Esophagus muscularis mucosa (tissue), 4 donors: ENCODE results near the gene PDE4D.

ENCODE experiments used
- EP300 ChIP-seq: sonication (generic); formaldehyde crosslinking; IDR thresholded peaks from one replicate; pipeline ENCODE4 v1.6.1; 2017; ENCODE audit warnings: antibody characterized with exemption
- POLR2A ChIP-seq: fragments of 450-650 bp; IDR thresholded peaks from one replicate; pipeline ENCODE4 v1.6.1; 2017; ENCODE audit warnings: antibody characterized with exemption, moderate library complexity, mild to moderate bottlenecking, low read depth
- TF ChIP-seq, protein P1 (sequence below), 3 experiments: fragments of 200-600 bp in 2 of 3; fragments of 450-650 bp in 1 of 3; sonication (generic) in 2 of 3; IDR thresholded peaks; one replicate each; pipeline ENCODE4 v1.5.1; 2017 to 2019; ENCODE audit warnings: antibody characterized with exemption in 3 of 3, mild to moderate bottlenecking in 2 of 3, moderate library complexity in 1 of 3

DNA sequence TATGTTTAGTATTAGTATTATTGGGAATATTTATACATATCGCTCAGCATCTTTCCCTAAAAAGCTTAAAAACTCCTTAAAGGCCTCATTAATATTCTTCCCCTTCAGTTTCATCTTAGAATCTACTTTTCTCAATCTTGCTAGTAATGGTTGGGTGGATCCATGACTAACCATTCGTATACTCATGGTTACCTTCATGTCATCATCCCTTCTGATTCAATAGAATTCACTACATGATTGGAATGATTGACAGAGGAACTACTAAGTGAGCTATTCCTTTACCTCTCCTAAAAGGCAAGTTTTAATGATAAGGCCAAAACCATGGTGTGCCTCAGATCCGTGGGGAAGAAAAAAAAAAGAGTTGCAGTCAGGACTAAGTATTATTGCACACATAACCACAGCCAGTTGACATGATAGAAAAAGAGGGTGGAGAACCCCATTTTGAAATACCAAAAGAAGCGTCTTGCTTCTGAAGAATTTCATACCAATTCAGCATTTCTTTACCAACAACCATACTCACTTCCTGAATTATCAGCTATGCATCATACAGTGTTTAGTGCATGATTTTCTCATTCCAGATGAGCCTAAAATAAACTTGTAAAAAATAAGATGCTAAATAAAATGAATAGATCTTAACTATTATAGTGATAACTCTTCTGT is 624.6 kb downstream of the PDE4D start:
- TF ChIP-seq POLR2A (no peak), EP300 (no peak)
- TF ChIP-seq, protein P1, sequence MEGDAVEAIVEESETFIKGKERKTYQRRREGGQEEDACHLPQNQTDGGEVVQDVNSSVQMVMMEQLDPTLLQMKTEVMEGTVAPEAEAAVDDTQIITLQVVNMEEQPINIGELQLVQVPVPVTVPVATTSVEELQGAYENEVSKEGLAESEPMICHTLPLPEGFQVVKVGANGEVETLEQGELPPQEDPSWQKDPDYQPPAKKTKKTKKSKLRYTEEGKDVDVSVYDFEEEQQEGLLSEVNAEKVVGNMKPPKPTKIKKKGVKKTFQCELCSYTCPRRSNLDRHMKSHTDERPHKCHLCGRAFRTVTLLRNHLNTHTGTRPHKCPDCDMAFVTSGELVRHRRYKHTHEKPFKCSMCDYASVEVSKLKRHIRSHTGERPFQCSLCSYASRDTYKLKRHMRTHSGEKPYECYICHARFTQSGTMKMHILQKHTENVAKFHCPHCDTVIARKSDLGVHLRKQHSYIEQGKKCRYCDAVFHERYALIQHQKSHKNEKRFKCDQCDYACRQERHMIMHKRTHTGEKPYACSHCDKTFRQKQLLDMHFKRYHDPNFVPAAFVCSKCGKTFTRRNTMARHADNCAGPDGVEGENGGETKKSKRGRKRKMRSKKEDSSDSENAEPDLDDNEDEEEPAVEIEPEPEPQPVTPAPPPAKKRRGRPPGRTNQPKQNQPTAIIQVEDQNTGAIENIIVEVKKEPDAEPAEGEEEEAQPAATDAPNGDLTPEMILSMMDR (IDR thresholded peaks at IDR 0.05): no peak
